Keratinocyte (primary cell): Measurements from ENCODE around the gene OTUD5.

Experiments
- CTCF ChIP-seq, 3 experiments: IDR thresholded peaks in 1 of 3; conservative IDR thresholded peaks in 1 of 3; optimal IDR thresholded peaks in 1 of 3; 2 replicates in 2 of 3; 3 replicates in 1 of 3; pipeline versions ENCODE3 to v1.5.1; 2011; ENCODE audit warnings: low read length in 3 of 3, mild to moderate bottlenecking in 3 of 3, moderate library complexity in 2 of 3, control low read depth in 1 of 3, inconsistent platforms in 1 of 3; ENCODE audit not compliant: insufficient read depth in 2 of 3; ENCODE audit errors: extremely low read depth in 1 of 3
- EZH2 ChIP-seq: IDR thresholded peaks from one replicate; pipeline ENCODE4 v1.6.1; 2012; ENCODE audit warnings: inconsistent platforms, mild to moderate bottlenecking, low read length, moderate library complexity

GRCh38 chrX:48934581-48935300 lies 22.7 kb downstream of the OTUD5 start:
- TF ChIP-seq CTCF (optimal IDR thresholded peaks at IDR 0.05 in 1 of 3, IDR thresholded peaks at IDR 0.05 in 1 of 3, conservative IDR thresholded peaks at IDR 0.05 in 1 of 3; ENCODE audit: extremely low read depth in 1 of 3, insufficient read depth in 2 of 3, low read length in 3 of 3) (no peak), EZH2 (no peak)
